ENCODE measurements around the gene HNRNPCL1.
"Not testable (repeated sequence)": the region's sequence is repeated elsewhere in the genome, so short reads cannot be mapped to it uniquely, and the experiment has no call there.

Gene HNRNPCL1

DNA sequence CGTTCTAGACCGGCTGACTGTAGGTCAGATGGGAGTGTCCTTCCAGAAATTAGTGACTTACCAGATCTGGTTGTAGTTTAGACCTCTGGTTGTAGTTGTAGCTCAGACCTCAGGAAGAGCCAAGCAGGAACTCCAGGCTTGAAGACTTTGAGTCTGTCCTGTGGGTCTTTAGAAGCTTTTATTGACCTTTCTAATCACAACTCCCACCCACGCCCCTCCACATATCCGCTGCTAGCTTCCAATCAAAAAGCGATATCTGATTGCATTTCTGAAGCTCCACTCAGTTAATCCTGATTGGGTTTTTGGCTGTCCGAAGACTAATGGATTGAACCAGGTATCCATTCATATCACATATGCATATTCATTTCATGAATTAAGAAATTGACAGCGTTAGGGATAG, at the start of gene HNRNPCL1:
Gene HNRNPCL1, minus strand, starts transcription at position 101 of the 400 bp plus-strand sequence. CDS start 431 bp downstream, outside the sequence.
- not testable (repeated sequence) for DNase-seq (ENCODE audit: low read depth)

DNA sequence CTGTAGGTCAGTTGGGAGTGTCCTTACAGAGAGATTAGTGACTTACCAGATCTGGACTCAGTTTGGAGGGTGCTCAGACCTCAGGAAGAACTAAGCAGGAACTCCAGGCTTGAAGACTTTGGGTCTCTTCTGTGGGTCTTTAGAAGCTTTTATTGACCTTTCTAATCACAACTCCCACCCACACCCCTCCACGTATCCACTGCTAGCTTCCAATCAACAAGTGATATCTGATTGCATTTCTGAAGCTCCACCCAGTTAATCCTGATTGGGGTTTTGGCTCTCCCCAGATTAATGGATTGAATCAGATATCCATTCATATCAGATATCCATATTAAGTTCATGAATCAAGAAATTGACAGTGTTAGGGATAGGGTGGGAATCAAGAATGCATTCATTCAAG, 49.6 kb upstream of the HNRNPCL1 start, which contains the start of gene PRAMEF10:
Gene PRAMEF10, minus strand, starts transcription at position 101 of the 400 bp plus-strand sequence. CDS start 2,423 bp downstream, outside the sequence.
- not testable (repeated sequence) for DNase-seq (ENCODE audit: low read depth)

DNA sequence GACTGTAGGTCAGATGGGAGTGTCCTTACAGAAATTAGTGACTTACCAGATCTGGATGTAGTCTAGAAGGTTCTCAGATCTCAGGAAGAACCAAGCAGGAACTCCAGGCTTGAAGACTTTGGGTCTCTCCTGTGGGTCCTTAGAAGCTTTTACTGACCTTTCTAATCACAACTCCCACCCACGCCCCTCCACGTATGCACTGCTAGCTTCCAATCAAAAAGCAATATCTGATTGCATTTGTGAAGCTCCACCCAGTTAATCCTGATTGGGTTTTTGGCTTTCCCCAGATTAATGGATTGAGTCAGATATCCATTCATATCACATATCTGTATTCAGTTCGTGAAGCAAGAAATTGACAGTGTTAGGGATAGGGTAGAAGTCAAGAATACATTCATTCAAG, 37.6 kb upstream of the HNRNPCL1 start, which contains the start of gene PRAMEF4:
Gene PRAMEF4, minus strand, starts transcription at position 101 of the 400 bp plus-strand sequence. CDS start 2,807 bp downstream, outside the sequence.
- DNase-seq (ENCODE audit: low read depth): not testable (repeated sequence)

DNA sequence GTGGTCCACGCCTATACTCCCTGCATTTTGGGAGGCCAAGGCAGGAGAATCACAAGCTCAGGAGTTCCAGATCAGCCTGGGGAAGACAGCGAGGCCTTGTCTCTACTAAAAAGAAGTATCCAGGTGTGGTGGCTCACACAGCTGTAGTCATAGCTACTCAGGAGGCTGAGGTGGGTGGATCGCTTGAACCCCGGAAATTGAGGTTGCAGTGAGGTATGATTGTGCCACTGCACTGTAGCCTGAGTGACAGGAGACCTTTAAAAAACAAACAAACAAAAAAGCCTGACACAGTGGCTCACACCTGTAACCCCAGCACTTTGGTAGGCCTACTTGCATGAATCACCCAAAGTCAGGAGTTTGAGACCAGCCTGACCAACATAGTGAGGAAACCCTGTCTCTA, 29.9 kb upstream of the HNRNPCL1 start:
- not testable (repeated sequence) for DNase-seq (ENCODE audit: low read depth)

DNA sequence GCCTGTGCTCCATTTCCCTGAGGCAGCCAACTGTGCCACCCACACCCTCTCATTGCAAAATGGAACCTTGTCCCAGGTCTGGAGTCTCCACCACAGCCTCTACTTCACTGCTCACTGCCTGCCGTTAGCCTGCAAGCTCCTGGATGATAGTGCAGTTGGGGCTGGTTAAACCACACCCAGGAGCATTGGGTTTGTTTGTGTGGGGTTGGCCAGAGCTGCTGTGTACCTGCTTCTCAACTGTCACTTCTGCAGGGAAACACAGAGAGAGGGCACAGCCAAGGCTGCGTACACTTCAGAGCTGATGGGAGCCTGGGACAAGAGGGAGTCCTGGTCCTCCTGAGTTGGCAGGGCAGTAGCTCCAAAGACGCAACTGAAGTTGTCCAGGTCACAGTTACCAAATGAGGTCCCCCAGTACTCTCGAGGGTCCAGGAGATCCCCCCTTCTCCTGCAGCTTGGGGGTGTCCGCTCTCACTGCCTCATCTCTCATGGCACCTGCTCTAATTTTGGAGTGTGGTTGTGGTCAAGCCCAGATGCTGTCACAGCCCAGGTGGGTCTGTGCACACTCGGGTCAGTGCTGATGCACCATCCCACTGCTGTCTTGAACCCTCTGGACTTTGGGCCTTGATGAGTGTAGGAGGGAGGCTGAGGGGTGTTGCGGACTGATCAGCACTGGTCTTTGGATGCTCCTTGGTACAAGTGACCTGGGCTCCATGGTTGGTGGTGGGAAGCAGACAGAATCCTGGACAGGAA, 14.8 kb upstream of the HNRNPCL1 start:
- not testable (repeated sequence) for DNase-seq (ENCODE audit: low read depth)

DNA sequence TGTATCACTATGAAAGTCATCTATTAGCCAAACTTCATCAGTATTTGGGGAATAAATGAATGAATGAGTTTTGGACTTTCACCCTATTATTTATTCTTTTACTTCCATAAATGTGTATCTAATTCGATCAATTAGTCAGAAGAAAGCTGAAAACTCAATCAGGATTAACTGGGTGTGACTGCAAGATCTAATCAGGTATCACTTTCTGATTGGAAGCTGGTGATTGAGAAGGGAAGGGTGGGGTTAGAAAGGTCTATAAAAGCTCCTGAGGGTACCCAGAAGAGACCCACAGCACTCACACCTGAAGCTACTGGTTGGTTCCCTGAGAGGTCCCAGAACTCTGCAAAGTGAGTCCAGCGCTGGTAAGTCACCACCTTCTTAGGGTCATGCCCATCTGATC, 8.3 kb upstream of the HNRNPCL1 start, which contains the start of gene PRAMEF2:
Gene PRAMEF2, plus strand, starts transcription at position 301 of the 400 bp plus-strand sequence. CDS start 1,924 bp downstream, outside the sequence.
- not testable (repeated sequence) for DNase-seq (ENCODE audit: low read depth)

DNA sequence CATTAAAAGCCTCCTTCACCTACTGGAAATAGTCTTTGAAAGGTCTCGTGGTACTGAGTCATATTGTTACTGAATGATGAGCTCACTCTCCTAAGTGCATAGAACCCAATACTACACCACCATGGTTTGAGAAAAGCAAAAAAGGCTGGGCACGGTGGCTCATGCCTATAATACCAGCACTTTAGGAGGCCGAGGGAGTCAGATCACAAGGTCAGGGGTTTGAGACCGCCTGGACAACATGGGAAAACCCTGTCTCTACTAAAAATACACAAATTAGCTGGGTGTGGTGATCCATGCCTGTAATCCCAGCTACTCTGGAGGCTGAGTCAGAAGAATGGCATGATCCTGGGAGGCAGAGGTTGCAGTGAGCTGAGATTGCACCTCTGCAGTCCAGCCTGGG, 3.3 kb upstream of the HNRNPCL1 start:
- DNase-seq (ENCODE audit: low read depth): no peak

DNA sequence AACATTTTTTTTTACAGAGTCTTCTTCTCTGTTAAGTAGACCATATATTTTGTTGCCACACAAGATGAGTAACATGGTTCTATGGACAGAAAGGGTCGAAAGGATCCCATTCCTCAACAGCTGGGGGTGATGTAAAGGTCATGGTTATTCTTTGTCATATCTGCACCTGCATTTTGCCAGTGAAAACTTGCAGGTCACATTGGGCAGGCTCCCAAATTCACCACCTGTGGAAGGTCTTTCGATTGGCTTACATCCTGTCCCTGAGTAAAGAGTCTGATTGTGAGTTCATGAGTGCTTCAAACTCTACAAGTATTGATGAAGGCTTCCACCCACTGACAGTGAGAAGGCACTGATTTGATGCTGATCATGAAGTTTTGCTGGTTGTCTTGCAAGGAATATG, 15.3 kb downstream of the HNRNPCL1 start:
- DNase-seq (ENCODE audit: low read depth): not testable (repeated sequence)

DNA sequence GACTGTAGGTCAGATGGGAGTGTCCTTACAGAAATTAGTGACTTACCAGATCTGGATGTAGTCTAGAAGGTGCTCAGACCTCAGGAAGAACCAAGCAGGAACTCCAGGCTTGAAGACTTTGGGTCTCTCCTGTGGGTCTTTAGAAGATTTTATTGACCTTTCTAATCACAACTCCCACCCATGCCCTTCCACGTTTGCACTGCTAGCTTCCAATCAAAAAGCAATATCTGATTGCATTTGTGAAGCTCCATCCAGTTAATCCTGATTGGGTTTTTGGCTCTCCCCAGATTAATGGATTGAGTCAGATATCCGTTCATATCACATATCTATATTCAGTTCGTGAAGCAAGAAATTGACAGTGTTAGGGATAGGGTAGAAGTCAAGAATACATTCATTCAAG, 17.2 kb downstream of the HNRNPCL1 start, which contains the start of gene PRAMEF11:
Gene PRAMEF11, minus strand, starts transcription at position 101 of the 400 bp plus-strand sequence. CDS start 2,621 bp downstream, outside the sequence.
- DNase-seq (ENCODE audit: low read depth): not testable (repeated sequence)

DNA sequence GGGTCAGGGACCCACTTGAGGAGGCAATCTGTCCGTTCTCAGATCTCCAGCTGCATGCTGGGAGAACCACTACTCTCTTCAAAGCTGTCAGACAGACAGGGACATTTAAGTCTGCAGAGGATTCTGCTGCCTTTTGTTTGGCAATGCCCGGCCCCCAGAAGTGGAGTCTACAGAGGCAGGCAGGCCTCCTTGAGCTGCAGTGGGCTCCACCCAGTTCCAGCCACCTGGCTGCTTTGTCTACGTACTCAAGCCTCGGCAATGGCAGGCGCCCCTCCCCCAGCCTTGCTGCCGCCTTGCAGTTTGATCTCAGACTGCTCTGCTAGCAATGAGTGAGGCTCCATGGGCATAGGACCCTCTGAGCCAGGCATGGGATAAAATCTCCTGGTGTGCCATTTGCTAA, 29.5 kb downstream of the HNRNPCL1 start:
- DNase-seq (ENCODE audit: low read depth): not testable (repeated sequence)

DNA sequence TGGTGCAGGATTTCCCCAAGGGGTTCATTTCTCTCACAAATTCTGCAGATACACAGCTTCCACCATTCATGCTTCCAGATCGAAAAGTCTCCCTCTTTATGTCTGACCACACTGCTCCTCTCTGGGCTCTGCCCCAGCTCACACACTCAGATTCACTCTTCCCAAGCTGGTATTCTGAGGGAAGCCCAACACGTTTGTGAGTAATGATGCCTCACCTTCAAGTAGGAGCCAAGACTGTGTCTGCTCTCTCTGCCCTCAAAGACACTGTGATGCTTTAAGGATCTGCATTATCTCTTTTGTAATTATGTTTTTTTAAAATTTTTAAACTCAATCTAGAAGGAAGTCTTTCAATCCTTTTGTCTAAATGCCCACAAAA, 37.1 kb downstream of the HNRNPCL1 start:
- DNase-seq (ENCODE audit: low read depth): no peak

DNA sequence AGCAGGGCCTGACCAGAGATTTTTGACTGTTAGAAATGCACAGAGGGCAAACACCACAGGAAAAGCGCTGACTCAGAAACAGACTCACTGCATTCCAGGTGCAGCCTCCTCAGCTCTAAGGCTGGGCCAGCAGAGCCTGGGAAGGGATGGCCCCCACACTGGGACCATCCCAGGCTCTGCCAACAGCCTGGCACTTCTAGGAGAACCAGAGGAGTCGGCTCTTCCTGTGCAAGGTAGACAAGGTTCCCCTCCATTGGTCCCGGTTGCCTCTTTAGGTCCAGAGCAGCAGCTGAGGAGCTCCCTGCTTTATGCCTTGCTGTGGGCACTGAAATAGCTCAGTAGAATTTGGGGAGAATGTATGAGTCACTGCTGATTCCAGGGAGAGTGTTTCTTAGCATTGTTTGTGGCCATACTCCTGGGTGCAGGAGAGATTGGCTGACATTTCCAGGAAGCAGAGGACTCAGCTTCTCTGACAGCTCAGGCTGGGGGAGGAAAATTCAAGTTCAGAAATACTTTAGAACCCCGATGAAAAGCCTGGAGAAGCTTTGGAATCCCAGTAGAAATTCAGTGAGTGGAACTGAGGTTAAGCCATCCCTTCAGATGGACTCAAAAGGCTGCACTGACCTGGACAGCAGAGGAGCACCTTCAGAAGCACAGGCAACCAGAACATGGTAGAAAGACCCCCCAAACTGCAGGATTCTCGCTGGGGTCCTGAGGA, 37.7 kb downstream of the HNRNPCL1 start:
- DNase-seq (ENCODE audit: low read depth): no peak

DNA sequence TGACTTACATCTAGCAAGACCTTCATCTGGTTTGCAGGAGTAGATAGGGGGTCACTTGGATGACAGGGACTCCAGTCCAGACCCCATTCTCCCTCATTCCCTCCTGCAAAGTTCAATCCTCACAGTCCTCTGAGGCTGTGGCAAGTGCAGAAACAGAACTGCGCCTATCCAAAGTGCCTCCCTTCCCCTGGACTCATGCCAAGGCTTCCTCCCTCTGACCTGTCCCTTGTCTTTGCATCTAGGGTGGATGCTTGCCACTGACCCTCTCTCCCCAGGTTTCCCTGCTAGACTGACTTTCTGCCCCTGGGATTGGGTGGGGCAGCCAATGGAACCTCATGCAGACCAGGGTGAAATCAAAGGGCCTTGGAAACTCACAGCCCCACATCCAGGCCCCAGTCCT, 38.6 kb downstream of the HNRNPCL1 start:
- DNase-seq (ENCODE audit: low read depth): no peak

DNA sequence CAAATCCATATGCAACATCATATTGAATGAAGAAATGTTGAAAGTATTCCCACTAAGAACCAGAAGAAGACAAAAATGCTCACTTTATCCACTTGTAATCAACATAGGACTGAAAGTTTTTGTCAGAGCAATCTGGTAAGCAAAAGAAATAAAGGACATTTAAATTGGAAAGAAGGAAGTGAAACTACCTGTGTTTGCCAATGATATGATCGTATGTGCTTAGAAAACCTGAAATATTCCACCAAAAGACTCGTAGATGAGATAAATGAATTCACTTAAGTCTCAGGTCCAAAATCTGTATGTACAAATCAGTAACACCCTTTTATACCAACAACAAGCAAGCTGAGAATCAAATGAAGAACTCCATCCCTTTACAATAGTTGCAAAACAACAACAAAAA, 48.8 kb downstream of the HNRNPCL1 start:
- DNase-seq (ENCODE audit: low read depth): no peak

DNA sequence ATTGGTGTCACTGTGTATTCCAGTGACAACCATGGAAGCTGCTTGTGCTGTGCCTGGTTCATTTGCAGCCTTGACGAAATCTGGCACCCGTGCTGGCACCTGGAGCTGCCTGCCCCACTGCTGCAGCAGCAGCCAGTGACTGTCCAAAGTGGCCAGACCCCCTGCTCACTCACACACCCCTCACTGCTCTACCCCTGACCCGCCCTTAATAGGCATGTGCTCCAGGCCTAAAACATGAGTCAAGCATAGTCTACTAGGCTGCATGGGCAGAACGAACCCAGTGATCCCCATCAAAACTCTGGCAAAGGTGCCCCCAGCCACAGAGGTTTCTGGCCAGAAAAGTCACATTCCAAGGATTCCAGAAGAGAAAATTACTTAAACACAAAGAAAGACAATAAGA, 49.6 kb downstream of the HNRNPCL1 start:
- no peak for DNase-seq (ENCODE audit: low read depth)

Data from stimulated activated CD8-positive, alpha-beta memory T cell treated with anti-CD3 and anti-CD28 coated beads, Interleukin-12 subunit alpha, Interleukin-12 subunit beta, amount 100 ng/mL, for 1 hour (primary cell).